ENCODE results near the gene MAGI2.
"Not testable (repeated sequence)": the region's sequence is repeated elsewhere in the genome, so short reads cannot be mapped to it uniquely, and the experiment has no call there.

Gene MAGI2

DNA sequence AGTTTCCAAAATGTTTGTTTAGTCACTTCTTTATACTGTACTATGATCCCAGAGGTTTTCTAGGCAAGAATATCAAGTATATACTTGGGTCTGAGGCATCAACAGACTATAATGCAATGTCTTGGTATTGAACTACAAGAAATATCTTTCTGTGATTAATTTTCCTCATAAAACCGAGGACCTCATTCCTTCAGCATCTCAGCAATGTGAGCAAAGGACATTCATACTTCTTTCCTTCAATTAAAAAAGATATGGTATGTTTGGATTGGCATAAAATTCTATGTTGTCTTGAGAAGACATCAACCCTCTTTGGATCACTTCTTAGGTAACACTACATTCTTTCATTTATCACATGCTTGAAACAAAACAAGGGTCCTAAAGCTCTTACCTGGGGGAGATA lies 1130.3 kb downstream of the MAGI2 start:
- no peak for DNase-seq

DNA sequence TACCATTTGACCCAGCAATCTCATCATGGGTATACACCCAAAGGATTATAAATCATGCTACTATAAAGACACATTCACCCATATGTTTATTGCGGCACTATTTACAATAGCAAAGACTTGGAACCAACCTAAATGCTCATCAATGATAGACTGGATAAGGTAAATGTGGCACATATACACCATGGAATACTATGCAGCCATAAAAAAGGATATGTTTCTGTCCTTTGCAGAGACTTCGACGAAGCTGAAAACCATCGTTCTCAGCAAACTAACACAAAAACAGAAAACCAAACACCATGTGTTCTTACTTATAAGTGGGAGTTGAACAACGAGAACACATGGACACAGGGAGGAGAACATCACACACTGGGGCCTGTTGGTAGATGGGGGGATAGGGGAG lies 1131.2 kb downstream of the MAGI2 start:
- DNase-seq = not testable (repeated sequence)

DNA sequence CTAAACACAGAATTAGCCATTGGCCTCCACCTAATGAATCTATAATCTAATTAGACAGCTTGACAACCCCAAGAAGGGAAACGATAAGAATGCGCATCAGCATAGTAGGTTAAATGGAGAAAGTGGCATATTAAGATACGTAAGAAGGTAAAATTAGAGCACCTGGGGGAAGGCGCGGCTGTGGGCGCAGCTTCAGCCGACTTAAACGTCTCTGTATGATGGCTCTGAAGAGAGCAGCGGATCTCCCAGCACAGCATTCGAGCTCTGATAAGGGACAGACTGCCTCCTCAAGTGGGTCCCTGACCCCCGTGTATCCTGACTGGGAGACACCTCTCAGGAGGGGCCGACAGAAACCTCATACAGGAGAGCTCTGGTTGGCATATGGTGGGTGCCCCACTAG lies 1136.1 kb downstream of the MAGI2 start:
- no peak for DNase-seq

DNA sequence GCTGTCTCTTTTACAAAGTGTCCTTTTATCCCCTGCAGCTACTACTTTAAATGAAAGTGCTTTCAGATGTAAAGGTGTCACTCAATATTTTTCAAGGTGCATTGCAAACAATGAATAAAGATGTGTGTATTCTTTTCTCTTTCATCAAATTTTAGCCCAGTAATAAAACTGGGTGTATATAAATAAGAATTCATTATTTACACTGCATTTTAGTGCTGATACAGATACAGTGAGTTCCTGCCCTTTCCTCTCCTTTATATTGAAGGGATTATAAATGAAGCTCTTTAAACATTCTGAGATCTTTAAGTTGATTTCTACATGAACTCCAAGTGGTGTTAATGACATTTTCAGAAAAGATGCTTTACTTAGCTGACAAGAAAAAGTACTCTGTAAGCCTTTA lies 1137.4 kb downstream of the MAGI2 start:
- DNase-seq = no peak

DNA sequence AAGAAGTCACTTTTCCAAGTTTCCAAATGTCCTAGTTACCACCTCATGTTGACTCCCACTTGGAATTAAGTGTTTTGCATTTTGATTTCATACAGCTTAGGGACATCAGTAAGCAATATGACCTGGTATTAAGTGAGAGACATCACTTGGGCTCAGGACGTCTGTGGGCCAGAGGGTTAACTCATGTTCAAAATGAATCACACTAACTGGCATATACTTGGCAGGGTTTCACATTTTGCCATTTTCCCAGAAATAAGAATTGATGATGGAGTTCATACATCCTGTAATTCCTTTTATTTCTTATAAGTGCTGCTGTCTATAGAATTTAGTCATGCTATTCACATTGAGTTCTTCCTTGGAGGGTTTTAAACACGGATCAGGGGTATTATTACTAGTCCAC lies 1138.3 kb downstream of the MAGI2 start:
- no peak for DNase-seq

DNA sequence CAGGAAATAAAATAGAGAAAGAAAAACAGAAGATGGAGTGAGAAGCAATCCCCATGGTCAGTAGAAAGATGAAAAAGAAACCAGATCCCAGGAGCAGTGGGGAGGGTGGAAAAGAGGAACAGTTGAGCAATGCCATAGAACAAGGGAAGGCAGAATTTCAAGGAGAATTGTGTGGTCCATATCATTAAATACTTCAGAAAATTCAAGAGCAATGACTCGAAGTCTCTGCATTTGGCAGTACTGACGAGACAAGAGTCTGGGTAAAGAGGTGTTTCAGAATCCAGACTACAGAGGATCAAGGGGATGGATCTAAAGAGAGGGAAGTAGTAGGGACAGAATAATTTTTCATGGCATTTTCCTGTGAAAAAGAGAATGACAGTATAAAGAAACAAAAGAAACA lies 1142.3 kb downstream of the MAGI2 start:
- DNase-seq = no peak

DNA sequence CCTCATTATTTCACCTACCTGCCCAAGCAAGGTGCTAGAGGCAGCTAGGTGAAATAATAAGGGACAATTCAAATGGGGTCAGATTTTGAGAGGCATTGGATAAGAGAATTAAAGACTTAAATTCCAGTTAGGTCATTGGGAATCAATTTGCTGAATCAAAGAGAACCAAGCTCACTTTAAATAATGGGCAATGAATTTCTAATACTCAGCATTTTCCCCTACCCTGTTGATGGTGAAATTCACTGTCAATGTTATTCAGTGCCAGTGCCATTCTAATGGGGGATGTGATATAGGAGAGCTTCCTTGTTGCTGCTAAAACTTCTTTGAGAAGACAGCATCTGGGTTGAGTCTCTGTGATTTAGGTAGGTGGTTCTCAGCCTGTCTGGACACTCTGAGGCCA lies 1145.6 kb downstream of the MAGI2 start:
- DNase-seq = no peak

DNA sequence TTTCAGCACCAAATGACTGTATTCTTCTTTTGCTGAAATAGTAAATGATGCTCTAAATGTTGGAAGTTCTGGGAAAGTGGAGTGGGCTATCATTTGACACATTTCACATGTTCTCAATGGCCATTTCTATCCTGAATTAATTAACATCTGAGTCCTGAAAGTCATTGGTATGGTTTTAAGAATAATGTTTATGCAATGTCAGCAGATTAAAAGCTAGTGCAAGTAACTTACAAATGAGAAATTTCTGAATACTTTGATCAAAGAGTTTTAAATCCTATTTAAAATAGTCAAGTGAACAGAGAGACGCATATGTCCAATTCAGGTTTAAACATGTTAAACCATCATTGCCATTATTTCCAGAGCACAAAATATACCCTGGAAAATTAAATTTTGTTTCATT lies 1146.8 kb downstream of the MAGI2 start:
- no peak for DNase-seq

DNA sequence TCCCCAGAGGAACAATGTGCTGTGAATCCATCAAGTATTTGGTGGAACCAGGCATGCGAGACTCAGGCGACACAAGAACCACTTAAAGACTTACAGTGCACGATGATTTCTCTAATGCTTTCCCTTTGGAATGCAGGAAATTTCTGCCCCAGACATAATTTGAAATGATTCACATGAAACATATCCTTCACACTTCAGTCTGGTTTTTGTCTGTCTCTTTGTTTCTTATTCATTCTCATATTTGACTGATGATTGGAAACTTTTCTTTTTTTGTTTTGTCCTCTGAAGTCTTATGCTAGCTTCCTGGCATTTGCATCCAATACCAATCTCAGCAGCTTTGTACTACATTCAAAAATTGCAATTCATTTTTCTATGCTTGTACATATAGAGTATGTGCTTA lies 1152.1 kb downstream of the MAGI2 start:
- no peak for DNase-seq

DNA sequence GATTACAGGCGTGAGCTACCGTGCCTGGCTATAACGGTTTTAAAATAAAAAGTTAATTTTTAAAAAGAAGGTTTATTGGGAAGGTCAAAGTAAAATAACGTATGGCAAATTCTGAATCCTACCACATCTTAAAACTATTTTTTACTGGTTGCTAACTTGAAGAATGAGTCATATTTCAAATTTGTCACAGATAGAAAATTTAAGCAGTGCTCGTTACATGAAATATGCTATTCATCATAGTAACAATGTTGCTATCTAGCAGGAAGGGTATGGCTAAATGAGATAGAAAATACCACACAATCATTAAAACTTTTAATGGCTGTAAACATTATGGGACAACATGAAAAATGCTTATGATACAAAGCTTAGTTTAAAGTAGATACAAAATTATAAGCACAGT lies 1154.4 kb downstream of the MAGI2 start:
- no peak for DNase-seq

DNA sequence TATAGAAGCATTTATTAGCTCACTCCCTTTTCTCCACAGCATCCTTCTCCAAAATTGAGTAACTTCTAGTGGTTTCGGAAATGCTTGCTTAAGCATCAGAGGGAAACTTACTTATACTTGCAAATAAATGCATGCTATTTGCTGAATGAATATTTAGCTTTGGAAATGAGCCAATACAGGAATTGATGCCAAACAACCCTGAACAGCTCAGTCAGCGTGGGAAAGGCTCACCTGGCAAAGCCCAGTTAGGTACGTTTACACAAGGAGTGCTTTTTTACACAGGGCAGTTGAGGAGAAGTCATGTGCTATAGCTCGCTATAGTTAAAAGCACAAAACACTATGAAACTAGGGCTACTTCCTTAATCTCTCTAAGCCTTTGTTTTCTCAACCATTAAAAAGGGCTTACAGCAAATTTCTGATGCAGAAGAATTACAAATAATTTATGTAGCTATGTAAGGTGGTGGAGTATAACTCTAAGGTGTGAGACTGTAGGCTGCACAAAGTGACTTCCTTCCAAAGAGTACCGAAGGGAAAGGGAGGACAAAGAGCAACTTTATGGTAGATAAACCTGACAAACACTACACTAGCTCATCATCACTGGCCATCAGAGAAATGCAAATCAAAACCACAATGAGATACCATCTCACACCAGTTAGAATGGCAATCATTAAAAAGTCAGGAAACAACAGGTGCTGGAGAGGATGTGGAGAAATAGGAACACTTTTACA lies 1156.7 kb downstream of the MAGI2 start:
- DNase-seq = no peak

DNA sequence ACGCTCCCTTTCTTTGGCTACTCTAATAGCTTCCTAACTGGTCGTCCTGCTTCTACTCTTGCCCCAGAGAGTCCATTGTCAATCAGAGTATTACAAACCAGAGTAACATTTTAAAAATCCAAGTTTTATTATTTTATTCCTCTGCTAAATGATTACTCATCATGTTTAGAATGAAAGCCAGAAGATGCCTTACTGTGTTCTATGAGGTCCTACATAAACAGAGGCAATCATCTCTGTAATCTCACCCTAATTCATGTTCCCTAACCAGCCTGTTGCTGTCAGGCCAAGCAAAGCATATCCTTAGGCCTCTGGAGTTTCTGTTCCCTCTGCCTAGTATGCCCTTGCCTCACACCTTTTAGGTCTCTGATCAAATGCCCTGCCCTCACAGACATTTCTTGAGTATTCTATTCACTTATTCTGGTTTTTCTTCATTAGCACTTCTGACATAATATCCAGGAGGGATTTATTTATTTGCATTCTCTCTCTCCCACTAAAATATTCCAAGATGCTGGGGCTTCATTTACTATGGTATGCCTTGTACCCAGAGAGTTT lies 1157.3 kb downstream of the MAGI2 start:
- no peak for DNase-seq

DNA sequence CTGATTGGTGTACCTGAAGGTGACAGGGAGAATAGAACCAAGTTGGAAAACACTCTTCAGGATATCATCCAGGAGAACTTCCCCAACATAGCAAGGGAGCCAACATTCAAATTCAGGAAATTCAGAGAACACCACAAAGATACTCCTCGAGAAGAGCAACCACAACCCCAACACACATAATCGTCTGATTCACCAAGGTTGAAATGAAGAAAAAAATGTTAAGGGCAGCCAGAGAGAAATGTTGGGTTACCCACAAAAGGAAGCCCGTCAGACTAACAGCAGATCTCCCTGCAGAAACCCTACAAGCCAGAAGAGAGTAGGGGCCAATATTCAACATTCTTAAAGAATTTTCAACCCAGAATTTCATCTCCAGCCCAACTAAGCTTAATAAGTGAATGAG lies 1164.0 kb downstream of the MAGI2 start:
- not testable (repeated sequence) for DNase-seq

DNA sequence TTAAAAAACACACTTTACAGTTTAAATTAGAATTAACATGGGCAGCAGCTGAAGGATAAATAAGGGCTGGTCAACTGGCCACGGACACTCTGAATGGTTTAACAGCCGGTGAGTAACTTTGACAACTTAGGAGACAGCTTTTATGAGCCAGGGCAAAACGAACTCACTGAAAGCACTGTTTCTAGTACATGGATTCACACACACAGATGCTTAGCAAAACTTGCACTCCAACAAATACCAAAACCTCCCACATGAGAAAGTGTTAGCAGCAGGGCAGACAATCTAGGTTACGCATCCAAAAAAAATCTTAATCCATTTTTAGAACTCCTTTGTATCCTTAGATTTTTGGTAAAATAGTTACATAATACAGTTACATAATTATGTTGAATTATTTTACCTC lies 1168.5 kb downstream of the MAGI2 start:
- no peak for DNase-seq

DNA sequence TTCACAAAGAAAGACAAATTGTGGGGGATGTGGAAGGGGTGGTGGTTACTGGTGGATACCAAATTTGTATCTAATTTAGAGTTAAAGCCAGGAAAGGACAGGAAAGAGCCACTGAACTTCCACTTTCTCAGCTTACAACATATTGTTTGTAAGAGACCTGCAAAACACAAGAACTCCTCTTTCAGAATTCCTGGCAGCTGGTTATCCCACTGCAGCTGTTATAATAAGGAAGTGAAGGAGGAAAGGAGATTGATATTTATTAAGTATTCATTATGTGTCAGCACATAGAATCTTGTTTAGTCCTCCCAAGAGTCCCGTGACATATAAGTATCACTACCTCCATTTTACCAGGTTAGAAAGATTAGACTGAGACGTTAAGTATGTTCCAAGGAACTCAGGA lies 1173.2 kb downstream of the MAGI2 start:
- DNase-seq = no peak

DNA sequence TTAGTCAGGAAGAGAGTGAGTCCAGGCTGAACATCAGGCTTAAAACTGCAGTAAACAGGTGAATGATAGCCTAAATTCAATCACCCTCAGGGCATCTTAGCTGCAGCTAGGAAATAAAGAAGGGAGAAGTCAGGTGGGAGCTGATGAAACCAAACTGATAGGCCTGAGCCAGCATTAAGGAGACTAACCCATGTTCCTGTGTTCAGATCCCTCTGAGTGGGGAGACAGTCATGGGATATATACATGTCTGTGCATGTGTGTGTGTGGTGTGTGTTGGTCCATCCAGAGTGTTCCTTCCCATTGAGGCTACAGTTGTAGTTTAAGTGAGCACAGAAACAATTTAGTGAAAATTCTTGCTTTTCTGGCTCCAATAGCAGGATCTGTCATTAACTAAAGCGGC lies 1174.0 kb downstream of the MAGI2 start:
- DNase-seq = no peak

DNA sequence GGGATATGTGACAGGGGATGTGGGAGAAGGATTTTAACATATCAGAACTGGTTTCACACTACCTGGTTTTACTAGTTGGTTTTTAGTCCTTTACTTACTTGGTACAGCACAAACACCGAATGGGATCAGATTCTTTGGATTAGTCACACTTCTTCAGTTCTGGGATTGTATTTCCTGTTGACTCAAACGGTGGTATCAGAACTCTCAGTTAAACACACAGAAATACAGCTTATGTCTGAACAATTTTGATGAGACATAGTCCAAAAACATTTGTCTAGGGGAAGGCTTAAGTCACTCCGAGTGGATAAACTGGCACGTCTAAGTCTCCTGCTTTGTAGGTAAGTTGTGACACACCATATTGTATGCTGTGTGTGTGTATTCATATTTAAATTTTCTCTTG lies 1174.4 kb downstream of the MAGI2 start:
- DNase-seq = no peak

DNA sequence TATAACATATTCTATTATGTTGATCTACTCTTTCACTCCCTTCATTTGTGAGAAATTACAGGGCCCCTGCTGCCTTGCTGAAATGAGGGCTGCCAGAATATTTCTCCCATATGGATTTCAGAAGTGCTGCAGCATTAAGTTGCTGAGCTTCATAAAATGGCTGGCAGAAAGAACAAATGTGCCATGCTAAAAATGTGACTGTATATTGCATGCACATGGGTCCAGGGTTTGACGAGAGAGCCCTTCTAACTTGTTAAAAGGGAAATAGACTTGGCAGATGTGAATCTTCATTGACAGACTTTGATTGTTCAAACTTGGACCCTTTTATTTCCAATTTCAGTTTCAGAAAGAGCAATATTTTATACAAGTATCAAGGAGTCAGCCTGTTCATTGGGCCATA lies 1186.3 kb downstream of the MAGI2 start:
- DNase-seq = no peak

DNA sequence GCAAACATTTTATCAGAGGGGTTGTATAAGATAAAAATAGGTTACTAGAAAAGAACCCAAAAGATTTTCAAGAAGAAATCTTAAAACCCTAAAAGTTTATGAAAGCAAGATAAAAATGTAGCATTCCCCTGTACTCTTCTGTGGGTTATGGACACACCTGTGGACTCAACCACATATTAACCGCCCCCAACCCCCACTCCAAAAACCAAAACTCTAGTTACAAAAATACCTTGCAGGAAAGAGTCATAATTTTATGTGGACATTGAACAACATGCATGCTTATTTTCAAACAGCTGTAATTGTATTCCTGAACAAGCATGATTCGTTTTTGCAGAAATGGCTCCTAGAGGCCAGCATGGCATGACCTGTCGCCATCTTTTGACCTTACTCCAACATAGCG lies 1188.0 kb downstream of the MAGI2 start:
- DNase-seq = no peak

DNA sequence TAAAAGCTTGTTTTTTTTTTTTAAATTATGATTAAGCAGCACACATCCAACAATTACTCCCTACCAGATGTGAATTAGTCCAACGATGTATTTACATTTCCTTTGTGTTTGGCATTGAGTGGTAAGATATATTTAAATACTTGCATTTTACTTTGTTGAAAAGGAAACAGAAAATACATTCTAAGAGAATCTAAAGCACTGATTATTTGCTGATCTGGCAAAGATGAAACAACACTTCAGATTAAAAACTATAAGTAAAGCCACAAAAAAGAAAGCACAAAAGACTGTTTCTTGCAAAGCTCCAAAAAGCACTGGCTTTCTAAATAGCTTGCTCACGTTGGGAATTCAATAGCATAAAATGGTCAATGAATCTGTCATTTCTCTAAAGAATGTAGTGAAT lies 1188.4 kb downstream of the MAGI2 start:
- DNase-seq = no peak

DNA sequence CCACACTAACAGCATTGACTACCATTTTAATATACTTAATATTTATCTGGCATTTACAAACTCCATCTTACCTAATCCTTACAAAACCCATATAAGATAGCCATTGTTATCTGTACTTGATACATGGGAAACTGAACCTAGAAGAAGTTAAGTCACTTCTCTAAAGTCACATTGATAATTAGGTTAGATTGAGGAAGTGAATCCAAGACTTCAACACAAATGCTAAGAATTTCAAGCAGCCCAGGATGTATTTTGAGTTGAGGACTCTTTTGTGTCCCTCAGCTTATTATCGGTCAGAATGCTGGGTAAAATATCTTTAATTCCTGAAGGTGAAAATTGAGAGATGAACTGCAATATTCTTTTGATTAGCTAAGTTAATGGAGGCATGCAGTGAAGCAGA lies 1189.4 kb downstream of the MAGI2 start:
- DNase-seq = no peak

DNA sequence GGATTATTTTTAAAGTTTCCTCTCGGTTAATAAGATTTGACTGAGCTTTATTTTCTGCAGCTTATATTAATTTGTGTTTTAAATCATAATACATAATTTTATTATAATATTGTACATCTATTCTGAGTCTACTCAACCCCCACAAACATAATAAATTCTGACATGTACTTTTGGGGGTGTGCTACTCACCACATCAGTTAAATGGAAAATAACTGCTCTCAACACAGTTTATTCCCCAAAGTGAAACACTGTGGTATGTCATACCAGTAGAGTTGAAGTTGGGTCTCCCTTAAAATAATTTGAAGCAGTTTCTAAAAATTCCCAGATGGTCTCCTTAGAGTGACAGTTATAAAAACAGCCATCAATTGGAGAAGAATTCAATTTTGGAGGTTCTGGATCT lies 1191.7 kb downstream of the MAGI2 start:
- DNase-seq = no peak

DNA sequence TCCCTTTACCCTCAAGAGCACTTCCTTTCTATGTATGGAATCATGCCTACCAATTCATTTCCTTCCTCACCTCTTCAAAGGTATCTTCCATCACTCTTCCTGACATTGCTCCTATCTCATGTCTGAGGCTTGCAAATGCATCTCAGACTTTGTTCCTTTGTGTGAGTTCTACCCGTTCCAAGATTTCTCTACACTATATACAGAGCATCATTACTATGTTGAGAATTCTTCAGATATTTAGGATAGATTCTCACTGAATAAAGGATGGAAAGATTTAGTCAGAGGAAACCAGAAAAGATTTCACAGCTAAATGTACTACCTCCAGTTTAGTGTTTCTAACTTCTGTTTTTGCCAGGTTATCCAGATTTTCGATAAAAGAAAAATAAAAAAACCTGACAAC lies 1192.2 kb downstream of the MAGI2 start:
- no peak for DNase-seq

DNA sequence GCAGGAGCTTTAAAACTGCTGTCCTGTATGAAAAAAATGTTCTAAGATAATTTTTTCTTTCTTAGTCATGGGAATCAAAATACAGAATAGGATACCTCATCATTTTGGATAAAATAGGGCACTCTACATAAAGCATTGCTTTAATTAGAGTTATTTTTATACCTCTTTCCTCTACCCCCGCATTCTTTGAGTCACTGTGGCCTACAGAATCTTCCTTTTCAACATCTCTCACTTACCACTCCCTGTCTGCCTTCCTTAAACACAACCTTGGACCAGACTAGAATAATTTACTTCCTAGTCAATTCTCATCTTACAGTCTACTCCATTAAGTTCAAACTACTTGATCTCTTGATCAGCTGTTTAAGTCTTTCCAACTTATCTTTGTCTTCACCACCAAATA lies 1192.6 kb downstream of the MAGI2 start:
- no peak for DNase-seq

DNA sequence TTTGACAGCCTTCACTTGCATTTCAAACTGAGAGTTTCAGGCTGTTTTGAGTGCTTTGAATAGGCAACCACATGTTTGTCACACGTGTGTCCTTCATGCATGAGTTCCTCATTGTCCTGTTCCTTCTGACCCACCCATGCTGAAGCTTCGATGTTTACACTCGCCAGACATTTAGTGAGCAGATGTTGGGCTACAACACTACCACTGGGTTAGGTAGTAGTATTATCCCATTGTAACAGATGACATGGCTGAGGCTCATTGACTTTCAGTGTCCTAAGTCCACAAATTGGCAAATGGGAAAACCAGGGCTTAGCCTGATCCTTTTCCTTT lies 1198.8 kb downstream of the MAGI2 start:
- DNase-seq = no peak
